Raji (cell line): Measurements from ENCODE around the gene KIF6.

Source experiments
- POLR2A ChIP-seq: IDR thresholded peaks from 2 replicates; pipeline ENCODE4 v1.6.1; 2011; ENCODE audit warnings: low read depth, low read length, control low read depth; ENCODE audit not compliant: insufficient read depth

KIF6 gene

DNA sequence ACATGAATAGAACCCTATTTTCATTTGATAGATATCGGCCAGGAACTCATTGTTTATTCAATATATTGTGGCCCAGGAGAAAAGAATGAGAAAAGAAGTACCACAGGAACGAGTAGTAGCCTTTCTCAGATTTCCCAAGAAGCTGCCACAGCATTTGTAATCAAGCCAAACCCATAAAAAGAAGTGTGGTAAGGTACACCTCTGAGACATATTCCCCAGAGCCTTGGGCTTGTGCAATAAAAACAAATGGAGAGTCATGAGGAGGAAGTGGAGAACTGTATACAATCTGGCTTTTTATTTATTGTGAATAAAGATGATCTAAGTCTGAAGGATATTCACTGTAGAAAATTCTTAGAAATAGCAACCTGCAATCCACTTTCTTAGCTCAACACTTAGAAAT lies 36.7 kb downstream of the KIF6 start:
- TF ChIP-seq POLR2A: no peak

DNA sequence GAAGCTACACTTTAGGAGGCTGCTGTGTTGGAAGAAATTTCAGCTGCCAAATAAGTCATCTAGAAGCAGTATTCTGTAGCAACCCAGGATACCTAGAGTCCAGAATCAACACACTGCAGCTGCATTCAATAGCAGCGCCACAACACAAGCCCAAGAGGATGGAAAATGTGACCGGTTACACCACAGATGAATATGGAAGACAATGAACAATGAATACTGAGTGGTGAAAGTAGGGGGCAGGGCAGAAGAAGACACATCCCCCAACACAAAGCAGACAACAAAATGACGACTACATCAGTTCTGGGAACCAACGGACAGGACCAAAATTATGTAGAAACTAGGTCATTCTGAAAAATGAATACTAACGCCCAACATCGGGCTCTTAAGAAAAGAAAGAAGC lies 38.2 kb downstream of the KIF6 start:
- TF ChIP-seq POLR2A: no peak

DNA sequence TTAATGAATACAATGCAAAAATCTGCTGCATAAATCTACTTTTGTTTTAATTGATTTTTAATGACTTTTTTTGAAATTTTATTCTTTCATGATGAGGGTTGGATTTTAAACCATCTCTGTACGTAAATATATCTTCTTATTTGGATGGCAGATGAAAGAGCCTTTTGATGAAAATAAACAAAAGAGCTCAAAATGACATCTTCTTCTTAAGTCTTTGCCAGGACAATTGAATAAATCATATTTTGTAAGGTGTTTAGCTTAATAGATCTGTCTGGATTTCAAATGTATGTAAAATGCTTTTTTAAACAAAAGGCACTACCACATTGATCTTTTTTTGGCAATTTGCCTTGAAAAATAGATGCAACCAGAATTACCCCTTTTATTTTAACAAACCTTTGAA lies 39.3 kb downstream of the KIF6 start:
- no peak for TF ChIP-seq POLR2A

DNA sequence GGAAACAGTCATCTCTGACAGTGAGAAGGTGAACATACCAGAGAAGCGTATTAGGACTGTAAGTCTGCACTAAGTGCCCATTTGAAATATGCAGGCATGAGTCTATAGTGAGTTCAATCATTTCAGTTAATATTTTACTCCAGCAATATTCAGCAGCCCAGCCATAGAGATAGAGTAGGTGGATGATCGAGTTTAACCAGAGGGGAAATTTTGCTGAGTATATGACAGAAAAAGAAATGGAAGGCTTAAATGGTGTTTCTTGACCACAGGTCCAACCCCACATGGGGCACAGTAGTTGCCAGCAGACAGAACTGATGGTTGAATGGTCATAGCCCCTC lies 39.8 kb downstream of the KIF6 start:
- no peak for TF ChIP-seq POLR2A

DNA sequence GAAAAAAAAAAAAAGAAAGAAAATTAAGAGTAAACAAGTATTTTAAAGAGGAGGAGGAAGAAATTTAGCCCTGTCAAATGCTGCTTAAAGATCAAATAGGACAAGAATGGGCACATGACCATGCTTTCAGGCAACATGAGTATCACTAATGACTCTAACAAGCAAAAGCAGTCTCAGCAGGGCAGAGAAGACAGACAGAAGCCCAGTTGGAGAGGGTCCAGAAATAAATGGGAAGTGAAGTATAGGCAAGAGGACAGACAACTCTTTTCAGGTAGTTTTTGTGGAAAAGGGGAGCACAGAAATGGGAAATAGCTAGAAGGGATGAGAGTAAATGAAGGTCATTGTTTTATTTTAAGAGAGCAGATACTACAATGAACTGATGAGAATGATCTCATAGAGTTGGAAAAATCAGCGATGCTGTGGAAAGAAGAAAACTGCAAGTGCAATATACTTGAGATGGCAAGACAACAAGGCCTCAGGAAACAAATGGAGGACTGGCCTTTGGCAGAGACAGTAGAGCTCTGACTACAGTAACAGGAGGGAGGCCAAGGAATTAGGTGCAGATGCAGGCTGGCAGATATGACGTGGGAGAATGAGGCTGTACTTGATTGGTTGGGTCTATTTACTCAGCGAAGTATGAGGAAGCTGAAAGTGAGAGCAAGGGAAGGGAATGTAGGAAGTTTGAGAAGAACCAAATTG lies 40.3 kb downstream of the KIF6 start:
- TF ChIP-seq POLR2A: no peak

DNA sequence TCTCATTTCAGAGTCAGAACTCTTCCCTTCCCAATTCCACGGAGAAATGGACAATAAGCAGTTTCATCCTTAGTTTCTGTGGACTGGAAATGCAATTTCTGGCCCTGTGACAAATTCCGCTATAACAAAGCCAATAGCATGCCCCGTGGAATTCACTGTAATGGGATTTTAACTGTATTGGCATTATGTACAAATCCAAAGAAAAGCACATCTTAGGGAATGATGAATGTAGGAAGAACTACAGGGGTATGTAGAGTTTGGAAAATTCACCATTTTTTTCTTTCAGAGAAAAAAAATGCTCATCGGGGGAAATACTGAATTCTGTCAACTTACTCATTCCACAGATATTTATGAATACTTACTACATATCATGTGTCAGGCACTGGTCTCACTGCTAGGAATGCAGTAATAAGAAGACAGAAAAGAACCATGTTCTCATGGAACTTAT lies 43.5 kb downstream of the KIF6 start:
- TF ChIP-seq POLR2A: no peak

DNA sequence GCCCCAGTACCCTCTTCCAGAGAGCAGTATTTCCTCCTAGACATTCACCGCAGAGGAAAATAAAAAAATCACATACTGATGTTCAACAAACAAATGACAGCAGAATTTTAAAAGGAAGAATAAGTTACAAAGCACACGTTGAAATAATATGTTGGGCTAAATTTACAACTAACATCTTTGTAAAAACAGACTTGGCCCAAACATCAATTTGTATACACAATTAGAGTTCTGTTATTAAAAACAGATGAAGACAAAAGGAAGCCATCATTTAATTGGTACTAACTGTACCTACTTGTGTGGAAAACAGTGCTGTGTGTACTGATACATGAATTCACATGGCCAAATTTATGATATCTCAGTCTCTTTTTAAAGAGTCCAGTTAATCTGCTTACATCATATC lies 46.3 kb downstream of the KIF6 start:
- TF ChIP-seq POLR2A: no peak

DNA sequence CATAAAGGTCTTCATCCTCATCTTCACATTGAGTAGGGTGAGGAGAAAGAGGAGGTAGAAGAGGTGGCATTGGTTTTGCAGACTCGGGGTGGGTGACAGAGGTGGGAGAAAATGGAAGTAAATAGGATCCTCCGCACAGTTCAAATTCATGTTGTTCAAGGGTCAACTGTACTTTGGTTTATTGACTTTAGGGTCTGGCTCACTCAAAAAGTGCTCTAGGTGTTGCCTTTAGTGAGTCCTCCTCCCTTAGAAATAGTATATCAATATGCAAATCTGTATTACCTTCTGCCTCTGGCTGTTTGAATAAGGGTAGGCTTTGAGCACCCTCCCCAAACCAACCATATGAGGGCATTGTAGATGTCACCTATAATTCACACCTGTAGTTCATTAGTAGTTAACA lies 54.7 kb downstream of the KIF6 start:
- no peak for TF ChIP-seq POLR2A

DNA sequence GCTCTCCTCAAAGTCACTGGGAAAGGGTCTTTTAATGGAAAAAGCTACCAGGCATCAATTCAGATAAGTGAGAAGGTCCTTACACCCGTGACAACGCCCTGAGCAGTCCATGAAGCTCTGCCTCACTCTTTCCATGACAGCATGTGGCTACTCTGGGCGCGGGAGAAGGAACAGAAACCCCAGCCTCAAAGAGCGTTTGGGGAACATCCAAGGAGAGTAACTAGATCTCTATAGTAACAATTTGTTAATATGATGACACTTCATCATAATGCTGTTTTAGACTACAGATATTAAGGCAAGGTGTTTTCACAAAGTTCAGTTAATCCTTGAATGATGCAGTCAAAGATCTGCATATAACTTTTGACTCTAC lies 55.2 kb downstream of the KIF6 start:
- TF ChIP-seq POLR2A: no peak

DNA sequence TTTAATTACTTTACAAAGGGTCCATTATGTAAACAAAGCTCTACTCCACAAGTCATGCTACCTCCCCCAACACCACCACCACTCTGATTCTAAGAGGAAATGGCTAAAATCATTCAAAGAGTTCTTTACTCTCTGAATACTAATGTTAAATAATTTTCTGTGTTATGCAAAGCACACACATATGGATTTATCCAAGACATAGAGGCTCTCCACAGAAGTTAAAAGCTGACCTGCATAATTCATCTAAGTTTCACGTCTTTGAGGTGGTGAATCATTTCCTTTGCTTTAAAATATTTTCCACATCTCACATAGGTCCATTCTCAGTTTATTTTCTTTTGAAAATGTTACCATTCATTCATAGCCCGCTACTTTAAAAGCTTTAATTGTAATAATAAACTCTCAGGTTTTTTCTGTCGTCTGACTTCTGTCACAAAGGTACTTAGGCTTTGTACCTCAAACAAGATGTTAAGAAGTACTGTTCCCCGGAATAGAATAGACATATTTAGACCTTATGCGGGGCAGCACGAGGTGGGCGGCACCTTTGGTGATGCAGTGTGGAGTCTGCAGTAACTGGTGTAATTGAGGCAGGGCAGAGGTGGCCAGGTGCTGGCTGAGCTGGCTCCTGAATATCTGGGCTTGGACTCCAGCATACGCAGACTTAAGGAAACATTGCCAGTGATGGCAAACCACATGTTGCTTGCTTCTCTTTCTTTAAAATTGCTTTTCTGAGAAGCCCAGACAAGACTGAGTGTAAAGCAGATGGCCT lies 55.8 kb downstream of the KIF6 start:
- TF ChIP-seq POLR2A: no peak

DNA sequence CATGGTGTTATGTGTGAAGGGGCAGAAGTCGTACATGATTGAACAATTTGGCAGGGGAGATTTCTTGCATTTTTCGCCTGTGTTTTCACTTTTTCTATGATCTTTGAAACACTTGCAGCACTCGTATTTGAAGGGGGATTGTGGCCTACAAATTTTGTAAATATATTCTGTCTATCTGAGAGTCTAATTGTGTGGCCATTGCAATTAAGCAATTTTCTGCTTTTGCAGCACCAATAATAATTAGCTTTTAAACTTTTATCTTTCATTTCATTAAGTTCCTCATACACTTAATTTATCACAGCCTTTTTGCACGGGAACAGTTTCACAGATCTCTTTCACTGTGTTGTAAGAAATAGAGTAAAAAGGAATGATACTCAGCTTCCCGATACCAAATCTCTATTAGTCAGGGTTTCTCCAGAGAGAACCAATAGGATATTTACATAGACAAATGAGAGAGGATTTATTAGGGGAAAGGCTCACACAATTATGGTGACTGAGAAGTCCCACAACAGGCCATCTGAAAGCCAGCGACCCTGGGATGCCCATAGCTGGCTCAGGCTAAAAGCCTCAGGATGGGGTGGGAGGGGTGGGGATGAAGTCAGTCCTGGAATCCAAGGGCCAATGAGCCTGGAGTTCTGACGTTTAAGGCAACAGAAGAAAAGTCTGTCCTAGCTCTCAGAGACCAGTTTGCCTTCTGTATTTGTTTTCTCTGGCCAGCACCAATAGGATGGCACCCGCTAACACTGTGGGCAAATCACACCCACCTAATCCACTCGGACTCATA lies 58.3 kb downstream of the KIF6 start:
- no peak for TF ChIP-seq POLR2A

DNA sequence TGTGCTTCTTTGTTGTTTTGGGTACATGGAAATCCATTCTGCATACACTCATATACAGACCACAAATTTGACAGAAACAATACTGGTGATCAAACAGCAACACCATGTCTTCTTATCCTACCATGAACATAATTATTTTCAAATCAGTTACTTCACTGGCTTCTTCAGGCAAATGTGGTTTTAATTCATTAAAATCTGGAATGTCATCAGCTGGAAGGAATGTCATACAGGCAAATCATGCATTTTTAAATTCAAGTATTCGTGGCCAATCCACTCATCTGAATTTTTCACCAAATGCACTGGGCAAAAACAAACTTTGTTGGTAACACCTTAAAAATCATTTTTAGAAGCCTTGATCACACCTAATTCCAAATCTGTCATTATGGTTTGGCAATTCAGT lies 59.3 kb downstream of the KIF6 start:
- no peak for TF ChIP-seq POLR2A

DNA sequence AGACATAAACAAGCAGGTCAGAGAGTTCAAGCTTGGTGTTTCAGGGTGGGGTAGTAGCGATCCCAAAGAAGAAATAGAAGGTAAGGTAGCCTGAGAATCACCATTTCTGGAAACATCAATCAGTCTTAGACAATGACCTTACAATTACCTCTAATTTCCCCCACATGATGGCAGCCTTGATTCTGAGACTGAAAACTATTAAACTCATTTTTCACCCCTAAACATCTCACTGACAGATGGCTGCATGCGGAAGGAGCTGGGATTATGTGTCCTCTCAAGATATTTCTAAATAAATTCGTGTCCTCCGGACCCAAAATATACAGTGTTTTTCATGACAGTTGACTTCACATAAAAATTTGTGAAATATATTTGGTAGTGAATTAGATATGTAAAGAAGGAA lies 61.0 kb downstream of the KIF6 start:
- TF ChIP-seq POLR2A: no peak

DNA sequence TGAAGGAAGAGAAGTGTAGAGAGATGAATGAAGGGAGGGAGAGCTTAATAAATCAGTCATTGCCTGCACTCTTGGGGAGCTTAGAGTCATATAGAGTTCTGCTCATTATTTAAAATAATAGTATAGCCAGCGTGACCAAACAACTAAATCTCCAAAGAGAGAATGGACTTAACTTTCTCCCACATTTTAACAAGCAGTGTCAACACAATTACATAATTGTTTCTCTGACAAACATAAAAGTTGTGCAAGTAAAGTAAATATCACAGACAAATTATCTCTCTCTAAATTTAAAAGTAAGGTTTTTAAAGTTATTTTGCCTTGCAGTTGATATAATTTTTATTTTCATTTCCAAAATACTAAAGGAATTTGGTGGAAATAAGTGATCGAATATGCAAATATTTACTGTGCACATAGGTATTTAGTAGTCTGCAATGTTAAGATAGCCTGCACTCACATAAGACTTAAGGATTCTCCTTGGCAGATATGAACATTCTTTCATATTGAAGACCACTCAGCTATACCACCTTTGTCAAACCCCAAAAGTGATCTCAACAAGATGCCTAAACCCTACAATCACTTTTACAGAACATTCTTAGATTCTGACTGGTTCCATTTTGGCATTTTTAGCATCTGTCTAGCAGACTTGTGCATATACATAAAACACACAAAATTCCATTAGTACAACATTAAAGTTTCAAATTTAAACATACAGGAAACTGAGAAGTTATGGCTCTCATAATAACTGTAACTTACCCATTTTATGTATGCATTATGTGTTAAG lies 67.7 kb downstream of the KIF6 start:
- TF ChIP-seq POLR2A: no peak

DNA sequence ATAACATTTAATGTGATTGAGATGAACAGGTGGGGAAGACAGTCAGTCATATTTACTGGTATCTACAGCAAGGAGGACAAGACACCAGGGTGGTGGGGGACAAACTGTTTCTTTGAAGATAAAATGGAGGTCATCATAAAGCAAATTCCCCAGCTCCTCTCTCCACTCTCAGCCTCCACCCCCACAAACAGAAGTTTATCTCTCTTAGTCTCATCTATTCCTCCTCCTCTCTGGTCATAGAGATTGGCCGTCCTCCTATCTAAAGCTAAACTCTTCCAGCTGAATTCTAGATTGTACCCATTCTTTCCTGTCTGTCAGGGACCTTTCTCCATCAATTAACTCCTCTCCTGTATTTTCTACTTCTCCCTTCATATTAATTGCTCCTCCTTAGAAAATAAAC lies 71.1 kb downstream of the KIF6 start:
- TF ChIP-seq POLR2A: no peak
